LNCAP (cell line): ENCODE measurements around the gene DHRS11.

Source experiments
- CTCF ChIP-seq: fragments of 450-650 bp; IDR thresholded peaks from 2 replicates; pipeline ENCODE4 v1.5.1; 2017; ENCODE audit warnings: mild to moderate bottlenecking

The DHRS11 gene

GRCh38 chr17:36611345-36612072 is 19.8 kb downstream of the DHRS11 start:
- TF ChIP-seq CTCF: no peak

- no peak for TF ChIP-seq CTCF
Measured at GRCh38 chr17:36612323-36612722, 20.6 kb downstream of the DHRS11 start.

- TF ChIP-seq CTCF: no peak
Measured at GRCh38 chr17:36613155-36613554, 21.5 kb downstream of the DHRS11 start.

GRCh38 chr17:36614081-36614480 is 22.4 kb downstream of the DHRS11 start:
- TF ChIP-seq CTCF: no peak

GRCh38 chr17:36614933-36615332 is 23.3 kb downstream of the DHRS11 start:
- no peak for TF ChIP-seq CTCF

- no peak for TF ChIP-seq CTCF
Measured at GRCh38 chr17:36616061-36617029, 24.7 kb downstream of the DHRS11 start.

GRCh38 chr17:36617773-36618172 is 26.1 kb downstream of the DHRS11 start:
- TF ChIP-seq CTCF: no peak
